HEK293T (cell line): ENCODE measurements around the gene PAGR1.
"Not testable (repeated sequence)": the region's sequence is repeated elsewhere in the genome, so short reads cannot be mapped to it uniquely, and the experiment has no call there.

Source experiments
- CTCF ChIA-PET: fragments of 350-600 bp; formaldehyde crosslinking; extraction: SDS; loops from one replicate; lab custom pipeline; 2021; ENCODE audit warnings: antibody characterized with exemption, inconsistent platforms; lab: Yijun Ruan, JAX
- POLR2A ChIA-PET: fragments of 350-600 bp; formaldehyde crosslinking; extraction: SDS; loops from one replicate; lab custom pipeline; 2020; ENCODE audit warnings: antibody characterized with exemption, inconsistent platforms; lab: Yijun Ruan, JAX
- DNase-seq: peaks from one replicate; pipeline ENCODE4 v3.0.0; 2012; ENCODE audit warnings: mixed read lengths; ENCODE audit errors: extremely low spot score
- ARNT ChIP-seq: fragments of 450-650 bp; IDR thresholded peaks from 2 replicates; pipeline ENCODE4 v1.6.1; 2017; ENCODE audit warnings: mild to moderate bottlenecking
- BHLHE40 ChIP-seq: fragments of 450-650 bp; IDR thresholded peaks from 2 replicates; pipeline ENCODE4 v1.6.1; 2016; ENCODE audit warnings: mild to moderate bottlenecking, moderate library complexity, borderline replicate concordance
- CTBP1 ChIP-seq: fragments of 450-650 bp; IDR thresholded peaks from 2 replicates; pipeline ENCODE4 v1.6.1; 2016; ENCODE audit warnings: borderline replicate concordance
- ELF4 ChIP-seq: fragments of 450-650 bp; IDR thresholded peaks from 2 replicates; pipeline ENCODE4 v1.6.1; 2017; ENCODE audit warnings: antibody characterized with exemption
- FOXA1 ChIP-seq: fragments of 450-650 bp; IDR thresholded peaks from 2 replicates; pipeline ENCODE4 v1.6.1; 2016; ENCODE audit warnings: mild to moderate bottlenecking
- FOXK2 ChIP-seq: fragments of 450-650 bp; IDR thresholded peaks from 2 replicates; pipeline ENCODE4 v1.6.1; 2016; ENCODE audit warnings: mild to moderate bottlenecking
- FOXM1 ChIP-seq: fragments of 450-650 bp; IDR thresholded peaks from 2 replicates; pipeline ENCODE4 v1.6.1; 2017; ENCODE audit warnings: mild to moderate bottlenecking, borderline replicate concordance
- HDGF ChIP-seq: fragments of 450-650 bp; IDR thresholded peaks from 2 replicates; pipeline ENCODE4 v1.6.1; 2017; ENCODE audit warnings: antibody characterized with exemption, borderline replicate concordance
- L3MBTL2 ChIP-seq: fragments of 450-650 bp; conservative IDR thresholded peaks from 2 replicates; pipeline ENCODE4 v1.6.1; 2016; ENCODE audit warnings: mild to moderate bottlenecking
- LEF1 ChIP-seq: fragments of 450-650 bp; IDR thresholded peaks from 2 replicates; pipeline ENCODE4 v1.6.1; 2017; ENCODE audit warnings: mild to moderate bottlenecking, borderline replicate concordance
- NFRKB ChIP-seq: fragments of 450-650 bp; IDR thresholded peaks from 2 replicates; pipeline ENCODE4 v1.6.1; 2016; ENCODE audit warnings: mild to moderate bottlenecking, moderate library complexity
- SP1 ChIP-seq: fragments of 450-650 bp; IDR thresholded peaks from 2 replicates; pipeline ENCODE4 v1.6.1; 2017
- SUZ12 ChIP-seq: fragments of 450-650 bp; IDR thresholded peaks from 2 replicates; pipeline ENCODE4 v1.6.1; 2016; ENCODE audit warnings: mild to moderate bottlenecking
- TARDBP ChIP-seq: fragments of 450-650 bp; IDR thresholded peaks from 2 replicates; pipeline ENCODE4 v1.6.1; 2016
- ZNF384 ChIP-seq: fragments of 450-650 bp; IDR thresholded peaks from 2 replicates; pipeline ENCODE4 v1.6.1; 2016
- TF ChIP-seq, protein P1 (sequence below): fragments of 450-650 bp; IDR thresholded peaks from 2 replicates; pipeline ENCODE4 v1.6.1; 2016

Gene PAGR1

DNA sequence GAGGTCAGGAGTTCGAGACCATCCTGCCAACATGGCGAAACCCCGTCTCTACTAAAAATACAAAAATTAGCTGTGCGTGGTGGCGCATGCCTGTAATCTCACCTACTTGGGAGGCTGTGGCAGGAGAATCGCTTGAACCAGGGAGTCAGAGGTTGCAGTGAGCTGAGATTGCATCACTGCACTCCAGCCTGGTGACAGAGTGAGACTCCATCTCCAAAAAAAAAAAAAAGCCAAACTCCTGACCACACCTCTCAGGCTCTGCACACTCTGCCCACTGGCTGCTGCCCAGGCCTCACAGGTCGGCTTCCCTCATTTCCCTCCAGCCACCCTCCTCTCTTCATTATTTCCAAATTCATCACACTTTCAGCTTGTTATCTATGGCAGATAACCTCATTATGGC, 43.6 kb upstream of the PAGR1 start:
- TF ChIP-seq ZNF384 = 0 out of 2 replicates have a peak, but pooled peaks have one; percentile 26
- DNase-seq, CTCF ChIA-PET: not testable (repeated sequence)
- POLR2A ChIA-PET = interaction anchor here (1.1 kb wide), 1 partner anchor 18 kb away, joined by 3 read pairs; the partner anchor contains the start of gene KIF22

DNA sequence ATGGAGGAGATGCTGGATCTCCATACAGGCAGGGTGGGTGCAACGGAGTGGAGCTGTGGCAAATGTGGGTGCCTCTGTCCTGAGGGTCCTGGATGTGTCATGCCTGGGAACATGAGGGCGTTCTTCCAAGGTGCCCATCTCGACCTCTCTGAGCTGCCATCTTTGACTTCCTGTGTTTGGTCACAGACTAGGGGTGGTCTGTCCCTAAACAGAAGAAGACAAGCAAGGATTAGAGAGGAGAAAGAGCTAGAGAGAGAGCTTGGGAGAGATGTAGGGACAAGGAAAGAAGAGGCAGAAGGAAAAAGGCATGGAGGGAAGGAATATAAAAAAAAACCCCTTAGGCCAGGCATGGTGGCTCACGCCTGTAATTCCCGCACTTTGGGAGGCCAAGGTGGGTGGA, 41.2 kb upstream of the PAGR1 start:
- no peak for TF ChIP-seq SP1
- CTCF ChIA-PET = no interaction called here
- DNase-seq = no peak
- POLR2A ChIA-PET = interaction anchor here (1.4 kb wide), 1 partner anchor 15 kb away, joined by 4 read pairs; no protein-coding TSS in a partner anchor

DNA sequence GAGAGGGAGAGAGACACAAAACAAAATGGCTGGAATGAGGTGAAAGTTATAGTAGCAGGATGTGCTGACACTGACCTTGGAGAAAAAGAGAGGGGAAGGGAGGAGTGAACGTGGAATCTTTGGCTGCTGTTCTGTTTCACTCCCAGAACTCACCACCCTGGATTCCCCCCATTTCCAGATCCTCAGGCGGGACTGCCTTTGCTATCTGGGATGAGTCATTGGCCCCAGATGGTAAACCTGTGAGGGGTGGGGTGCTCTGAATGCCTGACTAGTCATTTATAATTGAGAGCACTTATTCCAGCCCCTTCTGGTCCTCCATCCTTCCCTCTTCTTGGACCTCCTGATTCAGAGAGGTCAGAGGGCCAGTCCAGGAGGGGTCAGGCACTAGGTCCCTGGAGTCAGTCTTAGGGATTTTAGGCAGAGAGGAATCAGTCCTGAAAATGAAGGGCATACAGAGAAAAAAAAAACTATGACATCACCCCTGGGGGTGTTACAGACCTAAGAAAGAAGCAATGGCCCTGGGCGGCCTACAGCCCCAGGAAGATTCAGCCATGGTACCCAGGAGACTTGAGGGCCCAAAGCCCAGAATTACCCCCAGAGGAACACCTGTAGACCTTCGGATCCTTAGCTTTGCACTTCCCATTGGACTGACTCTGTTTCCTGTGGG, 40.1 kb upstream of the PAGR1 start:
- TF ChIP-seq TARDBP = no peak
- TF ChIP-seq ZNF384 = no peak
- no peak for TF ChIP-seq FOXK2
- no peak for TF ChIP-seq SP1
- no peak for TF ChIP-seq LEF1
- no peak for TF ChIP-seq CTBP1
- POLR2A ChIA-PET = no interaction called here
- CTCF ChIA-PET = no interaction called here
- no peak for DNase-seq

DNA sequence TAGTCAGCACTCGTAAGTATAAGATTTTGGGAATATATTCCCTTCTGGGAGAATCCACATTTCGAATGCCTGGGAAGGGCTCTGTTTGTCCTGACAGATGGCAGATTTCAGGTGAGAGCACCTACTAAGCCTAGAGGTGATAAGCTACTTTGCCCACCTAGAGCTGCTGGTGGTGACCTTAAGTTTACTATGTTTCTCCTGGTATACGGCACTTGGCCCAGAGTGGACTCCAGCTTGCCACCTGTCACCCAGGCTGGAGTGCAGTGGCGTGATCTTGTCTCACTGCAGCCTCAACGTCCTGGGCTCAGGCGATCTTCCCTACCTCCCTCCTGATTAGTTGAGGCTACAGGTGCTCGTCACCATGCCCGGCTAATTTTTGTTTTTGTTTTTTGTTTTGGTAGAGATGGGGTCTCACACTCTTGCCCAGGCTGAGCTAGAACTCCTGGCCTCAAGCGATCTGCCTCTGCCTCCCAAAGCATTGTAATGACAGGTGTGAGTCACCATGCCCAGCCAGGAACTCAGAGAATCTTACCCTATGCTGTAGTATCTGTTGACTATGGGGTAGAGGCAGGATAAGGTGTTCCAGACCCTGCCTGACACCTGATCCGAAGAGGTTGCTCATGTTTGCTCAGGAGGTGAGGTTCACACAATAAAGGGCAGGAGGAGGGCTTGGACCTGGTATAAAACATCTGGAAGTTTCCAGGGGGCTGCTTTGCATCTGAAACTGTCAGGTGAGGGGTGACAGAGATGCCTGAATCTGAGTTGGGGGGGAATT, 38.2 kb upstream of the PAGR1 start, which contains the start of gene ZG16:
Gene ZG16 (plus strand): TSS at position 681 of the 775 bp plus-strand sequence. CDS start 1,011 bp downstream, outside the sequence.
- ChIA-PET POLR2A (interaction anchor here (1.4 kb wide), 1 partner anchor 12 kb away, joined by 6 read pairs; the partner anchor contains the start of gene KIF22), CTCF (no interaction called here)
- no peak for DNase-seq
- TF ChIP-seq ZNF384 = no peak
- TF ChIP-seq L3MBTL2 = no peak
- TF ChIP-seq ARNT = no peak
- TF ChIP-seq FOXM1 = no peak
- TF ChIP-seq FOXK2 = no peak
- TF ChIP-seq, protein P1, sequence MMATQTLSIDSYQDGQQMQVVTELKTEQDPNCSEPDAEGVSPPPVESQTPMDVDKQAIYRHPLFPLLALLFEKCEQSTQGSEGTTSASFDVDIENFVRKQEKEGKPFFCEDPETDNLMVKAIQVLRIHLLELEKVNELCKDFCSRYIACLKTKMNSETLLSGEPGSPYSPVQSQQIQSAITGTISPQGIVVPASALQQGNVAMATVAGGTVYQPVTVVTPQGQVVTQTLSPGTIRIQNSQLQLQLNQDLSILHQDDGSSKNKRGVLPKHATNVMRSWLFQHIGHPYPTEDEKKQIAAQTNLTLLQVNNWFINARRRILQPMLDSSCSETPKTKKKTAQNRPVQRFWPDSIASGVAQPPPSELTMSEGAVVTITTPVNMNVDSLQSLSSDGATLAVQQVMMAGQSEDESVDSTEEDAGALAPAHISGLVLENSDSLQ = no peak
- TF ChIP-seq ELF4 = no peak
- TF ChIP-seq CTBP1 = no peak
- no peak for TF ChIP-seq BHLHE40
- TF ChIP-seq SP1 = no peak

DNA sequence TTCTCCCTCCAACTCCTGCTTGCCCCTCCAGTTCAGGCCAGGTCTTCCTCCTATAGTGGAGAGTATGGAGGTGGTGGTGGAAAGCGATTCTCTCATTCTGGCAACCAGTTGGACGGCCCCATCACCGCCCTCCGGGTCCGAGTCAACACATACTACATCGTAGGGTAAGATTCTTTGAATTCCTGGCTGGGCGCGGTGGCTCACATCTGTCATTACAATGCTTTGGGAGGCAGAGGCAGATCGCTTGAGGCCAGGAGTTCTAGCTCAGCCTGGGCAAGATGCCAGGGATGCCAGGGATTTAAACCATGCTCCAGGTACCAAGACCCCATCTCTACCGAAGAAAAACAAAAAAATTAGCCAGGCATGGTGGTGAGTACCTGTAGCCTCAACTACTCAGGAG, 36.5 kb upstream of the PAGR1 start:
- no peak for DNase-seq
- no peak for TF ChIP-seq CTBP1
- no peak for TF ChIP-seq SP1
- no peak for TF ChIP-seq ELF4
- TF ChIP-seq ARNT = no peak
- TF ChIP-seq NFRKB = no peak
- no peak for TF ChIP-seq FOXM1
- no peak for TF ChIP-seq BHLHE40
- no peak for TF ChIP-seq ZNF384
- TF ChIP-seq, protein P1 = no peak
- TF ChIP-seq TARDBP = no peak
- TF ChIP-seq SUZ12 = no peak
- TF ChIP-seq FOXA1 = no peak
- TF ChIP-seq FOXK2 = no peak
- TF ChIP-seq LEF1 = no peak
- no peak for TF ChIP-seq L3MBTL2
- TF ChIP-seq HDGF = no peak
- ChIA-PET CTCF (no interaction called here), POLR2A (interaction anchor here (2.6 kb wide), 1 partner anchor 10 kb away, joined by 10 read pairs; no protein-coding TSS in a partner anchor)

DNA sequence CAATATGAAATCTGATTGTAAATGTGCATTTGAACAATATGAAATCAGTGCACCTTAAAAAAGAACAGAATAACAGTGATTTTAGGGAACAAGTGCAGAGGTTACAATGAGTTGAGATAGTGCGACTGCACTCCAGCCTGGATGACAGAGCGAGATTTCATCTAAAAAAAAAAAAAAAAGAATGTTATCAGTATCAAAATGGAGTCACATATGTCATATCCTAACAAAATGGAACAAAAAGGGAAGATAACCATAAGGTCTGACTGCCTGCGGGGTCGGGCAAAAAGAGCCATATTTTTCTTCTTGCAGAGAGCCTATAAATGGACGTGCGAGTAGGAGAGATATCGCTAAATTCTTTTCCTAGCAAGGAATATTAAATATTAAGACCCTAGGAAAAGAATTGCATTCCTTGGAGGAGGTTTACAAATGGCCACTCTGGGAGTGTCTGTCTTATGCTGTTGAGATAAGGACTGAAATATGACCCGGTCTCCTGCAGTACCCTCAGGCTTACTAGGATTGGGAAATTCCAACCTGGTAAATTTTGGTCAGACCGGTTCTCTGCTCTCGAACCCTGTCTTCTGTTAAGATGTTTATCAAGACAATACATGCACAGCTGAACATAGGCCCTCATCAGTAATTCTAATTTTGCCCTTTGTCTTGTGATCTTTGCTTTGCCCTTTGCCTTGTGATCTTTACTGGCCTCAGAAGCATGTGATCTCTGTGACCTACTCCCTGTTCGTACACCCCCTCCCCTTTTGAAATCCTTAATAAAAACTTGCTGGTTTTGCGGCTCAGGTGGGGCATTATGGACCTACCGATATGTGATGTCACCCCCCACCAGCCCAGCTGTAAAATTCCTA, 32.6 kb upstream of the PAGR1 start:
- POLR2A ChIA-PET, DNase-seq: not testable (repeated sequence)
- CTCF ChIA-PET = interaction anchor here (0.6 to 1.2 kb wide), 4 partner anchors 46 to 173 kb away, joined by 3 to 5 read pairs (median 4); no protein-coding TSS in a partner anchor

DNA sequence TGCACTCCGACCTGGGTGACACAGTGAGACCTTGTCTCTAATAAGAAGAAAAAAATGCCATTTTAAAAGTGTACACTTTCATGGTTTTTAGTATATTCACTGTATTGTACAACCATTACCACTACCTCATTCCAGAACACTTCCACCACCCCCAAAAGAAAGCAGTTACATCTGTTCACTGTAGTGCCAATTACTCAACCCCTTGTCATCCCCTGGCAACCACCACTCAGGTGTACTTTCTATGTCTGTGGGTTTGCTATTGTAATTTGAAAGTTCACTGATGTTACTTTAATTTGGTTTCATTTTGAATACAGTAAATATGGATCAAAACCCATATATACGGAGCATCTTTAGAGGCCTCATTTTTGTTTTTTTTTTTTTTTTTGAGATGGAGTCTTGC, 31.8 kb upstream of the PAGR1 start:
- TF ChIP-seq ARNT (no peak), BHLHE40 (no peak), NFRKB (no peak), L3MBTL2 (no peak), TARDBP (no peak), FOXM1 (no peak)
- CTCF ChIA-PET = interaction anchor here (0.6 to 1.2 kb wide), 2 partner anchors 55 to 174 kb away, joined by 3 to 4 read pairs; no protein-coding TSS in a partner anchor
- POLR2A ChIA-PET = no interaction called here
- DNase-seq = no peak
